GM12873 (cell line): ENCODE results near the gene METTL22.

ENCODE experiments used
- TF ChIP-seq, protein P1 (sequence below): IDR thresholded peaks from 2 replicates; pipeline ENCODE4 v1.5.1; 2012; ENCODE audit warnings: low read depth, mild to moderate bottlenecking, moderate library complexity, low read length, control low read depth; ENCODE audit not compliant: insufficient read depth; ENCODE audit errors: missing control alignments

METTL22 gene

DNA sequence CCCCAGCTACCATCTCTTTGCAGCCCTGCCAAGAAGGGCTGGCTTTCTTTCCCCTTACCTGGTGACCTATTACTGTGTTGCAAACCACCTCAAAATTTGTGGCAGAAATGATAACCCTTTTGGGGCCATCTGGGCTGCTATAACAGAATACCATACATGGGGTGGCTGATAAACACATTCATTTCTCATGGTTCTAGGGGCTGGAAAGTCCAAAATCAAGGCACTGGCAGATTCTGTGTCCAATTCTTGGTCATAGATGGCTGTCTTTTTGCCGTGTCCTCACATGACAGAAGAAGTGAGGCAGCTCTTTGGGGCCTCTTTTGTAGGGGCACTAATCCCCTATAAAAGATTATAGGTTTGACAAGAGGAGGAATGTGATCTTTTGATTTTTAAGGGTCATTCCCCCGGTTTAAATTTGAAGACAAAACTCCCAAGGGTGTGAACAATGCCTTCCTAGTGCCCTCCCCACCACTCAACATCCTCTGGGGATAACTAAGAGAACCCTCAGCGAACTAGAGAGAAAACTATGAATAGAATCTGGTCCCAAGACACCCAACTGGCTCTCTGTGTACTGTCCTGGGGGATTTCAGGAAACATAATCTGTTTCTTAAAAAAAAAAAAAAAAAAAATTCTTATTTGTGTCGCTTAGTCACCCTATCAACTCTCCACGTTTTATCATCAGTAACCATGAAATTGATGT lies 1.7 kb upstream of the METTL22 start:
- TF ChIP-seq, protein P1, sequence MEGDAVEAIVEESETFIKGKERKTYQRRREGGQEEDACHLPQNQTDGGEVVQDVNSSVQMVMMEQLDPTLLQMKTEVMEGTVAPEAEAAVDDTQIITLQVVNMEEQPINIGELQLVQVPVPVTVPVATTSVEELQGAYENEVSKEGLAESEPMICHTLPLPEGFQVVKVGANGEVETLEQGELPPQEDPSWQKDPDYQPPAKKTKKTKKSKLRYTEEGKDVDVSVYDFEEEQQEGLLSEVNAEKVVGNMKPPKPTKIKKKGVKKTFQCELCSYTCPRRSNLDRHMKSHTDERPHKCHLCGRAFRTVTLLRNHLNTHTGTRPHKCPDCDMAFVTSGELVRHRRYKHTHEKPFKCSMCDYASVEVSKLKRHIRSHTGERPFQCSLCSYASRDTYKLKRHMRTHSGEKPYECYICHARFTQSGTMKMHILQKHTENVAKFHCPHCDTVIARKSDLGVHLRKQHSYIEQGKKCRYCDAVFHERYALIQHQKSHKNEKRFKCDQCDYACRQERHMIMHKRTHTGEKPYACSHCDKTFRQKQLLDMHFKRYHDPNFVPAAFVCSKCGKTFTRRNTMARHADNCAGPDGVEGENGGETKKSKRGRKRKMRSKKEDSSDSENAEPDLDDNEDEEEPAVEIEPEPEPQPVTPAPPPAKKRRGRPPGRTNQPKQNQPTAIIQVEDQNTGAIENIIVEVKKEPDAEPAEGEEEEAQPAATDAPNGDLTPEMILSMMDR: no peak

DNA sequence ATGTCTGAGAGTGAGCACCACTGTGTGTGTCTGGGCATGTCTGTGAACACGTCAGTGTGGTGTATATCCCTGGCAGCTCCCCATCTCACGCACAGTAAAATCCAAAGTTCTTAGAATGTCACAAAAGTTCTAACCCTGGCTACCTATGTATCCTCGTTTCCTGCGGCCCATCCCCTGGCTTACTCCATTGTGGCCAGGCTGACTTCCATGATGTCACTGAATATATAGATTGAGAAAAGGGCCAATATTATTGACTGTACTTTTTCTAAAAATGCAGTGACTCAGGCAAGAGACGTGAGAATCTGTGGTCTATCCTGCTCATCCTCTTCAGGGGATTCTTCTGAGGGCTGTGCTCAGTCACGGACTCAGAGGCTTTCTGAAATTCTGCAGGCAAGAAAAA lies 963 bp upstream of the METTL22 start:
- TF ChIP-seq, protein P1: no peak

DNA sequence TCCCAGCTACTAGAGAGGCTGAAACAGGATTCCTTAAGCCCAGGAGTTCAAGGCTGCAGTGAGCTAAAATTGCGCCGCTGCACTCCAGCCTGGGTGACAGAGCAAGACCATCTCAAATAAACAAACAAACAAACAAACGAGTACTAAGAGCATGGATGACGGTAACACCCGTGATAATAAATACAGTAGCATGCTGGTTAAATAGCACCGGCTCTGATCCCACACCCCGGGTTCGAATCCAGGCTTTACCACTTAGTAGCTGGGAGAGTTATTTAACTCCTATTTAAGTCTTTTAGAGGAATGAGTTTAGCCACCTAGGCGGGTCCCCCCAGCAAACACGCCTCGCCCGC lies 301 bp upstream of the METTL22 start:
- TF ChIP-seq, protein P1: no peak

DNA sequence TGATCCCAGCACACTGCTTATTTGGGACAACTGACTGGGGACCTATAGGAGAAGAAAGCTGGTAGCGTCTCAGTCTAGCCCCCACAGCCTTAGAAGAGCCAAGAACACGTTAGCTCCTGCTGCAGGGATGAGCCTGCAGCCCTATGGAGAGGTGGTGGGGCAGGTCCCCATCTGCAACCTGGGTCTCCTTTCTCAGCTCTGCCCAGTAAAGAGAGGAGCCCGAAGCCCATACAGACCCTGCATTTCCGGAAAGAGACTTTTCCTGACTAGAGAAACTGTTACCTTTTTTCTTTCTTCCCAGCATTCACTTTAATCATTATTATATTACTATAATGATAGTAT lies 788 bp downstream of the METTL22 start:
- TF ChIP-seq, protein P1: no peak

DNA sequence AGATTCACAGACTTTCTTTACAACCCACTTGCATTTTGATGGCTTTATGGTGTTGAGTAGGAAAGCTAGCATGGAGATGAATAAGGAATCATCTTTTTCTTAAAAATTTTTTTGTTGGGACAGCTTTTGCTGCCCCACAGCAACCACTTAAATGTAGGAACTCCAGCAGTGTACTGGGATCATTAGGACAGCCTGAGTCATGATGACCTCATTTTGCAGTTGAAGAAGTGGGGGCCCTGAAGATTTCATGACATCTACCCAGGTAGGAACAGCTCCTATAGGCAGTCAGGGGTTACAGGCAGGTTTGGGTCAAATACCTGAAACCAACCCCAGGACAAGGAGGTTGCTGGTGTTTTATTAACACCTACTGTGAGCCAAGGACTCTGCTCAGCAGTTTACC lies 2.1 kb downstream of the METTL22 start:
- TF ChIP-seq, protein P1: no peak

DNA sequence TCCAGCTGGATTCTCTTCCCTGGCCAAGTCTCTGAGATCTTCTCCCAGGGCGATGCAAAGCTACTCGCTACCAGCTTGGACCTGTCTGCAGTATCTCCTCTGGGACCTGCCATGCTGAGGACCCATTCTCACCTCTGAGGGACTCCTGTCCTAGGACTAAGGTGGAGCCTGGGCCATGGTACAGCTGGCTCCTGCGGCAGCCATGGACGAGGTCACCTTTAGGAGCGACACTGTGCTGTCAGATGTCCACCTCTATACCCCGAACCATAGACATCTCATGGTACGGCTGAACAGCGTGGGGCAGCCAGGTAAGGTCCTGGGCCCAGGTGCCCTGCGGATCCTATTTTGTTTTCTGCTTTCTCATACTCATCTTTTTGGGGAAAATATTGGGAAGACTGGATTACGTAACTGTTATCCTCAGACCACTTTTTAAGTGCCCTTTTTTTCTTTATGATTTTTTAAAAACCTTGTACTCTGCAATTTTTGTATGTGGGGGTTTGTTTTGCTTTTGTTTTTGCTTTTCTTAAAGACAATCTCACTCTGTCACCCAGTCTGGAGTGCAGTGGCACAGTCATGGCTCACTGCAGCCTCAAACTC lies 4.1 kb downstream of the METTL22 start:
- TF ChIP-seq, protein P1: no peak

DNA sequence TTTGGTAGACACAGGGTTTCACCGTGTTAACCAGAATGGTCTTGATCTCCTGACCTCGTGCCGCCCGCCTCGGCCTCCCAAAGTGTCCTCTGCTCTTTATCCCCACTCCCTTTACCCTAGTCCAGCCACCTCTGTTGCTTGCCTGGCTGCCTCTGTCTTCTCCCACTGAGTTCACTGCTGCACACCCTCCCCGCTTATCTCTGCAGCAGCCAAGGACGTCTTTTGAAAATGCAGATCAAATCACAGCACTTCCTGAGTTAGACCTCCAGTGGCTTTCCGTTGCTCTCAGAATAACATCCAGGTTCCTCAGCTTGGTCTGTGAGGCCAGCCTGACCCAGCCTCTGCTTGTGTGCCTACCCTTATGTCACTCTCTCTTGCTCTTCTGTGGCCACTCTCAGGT lies 5.4 kb downstream of the METTL22 start:
- TF ChIP-seq, protein P1: no peak
